DMS114 treated with DMSO at 0.1 percent for 48 hours (cell line): ENCODE measurements around the gene BCR.

Source experiments
- DNase-seq: peaks from one replicate; lab custom pipeline; 2025; ENCODE audit not compliant: unreplicated experiment; lab: John Stamatoyannopoulos, UW

Gene BCR

DNA sequence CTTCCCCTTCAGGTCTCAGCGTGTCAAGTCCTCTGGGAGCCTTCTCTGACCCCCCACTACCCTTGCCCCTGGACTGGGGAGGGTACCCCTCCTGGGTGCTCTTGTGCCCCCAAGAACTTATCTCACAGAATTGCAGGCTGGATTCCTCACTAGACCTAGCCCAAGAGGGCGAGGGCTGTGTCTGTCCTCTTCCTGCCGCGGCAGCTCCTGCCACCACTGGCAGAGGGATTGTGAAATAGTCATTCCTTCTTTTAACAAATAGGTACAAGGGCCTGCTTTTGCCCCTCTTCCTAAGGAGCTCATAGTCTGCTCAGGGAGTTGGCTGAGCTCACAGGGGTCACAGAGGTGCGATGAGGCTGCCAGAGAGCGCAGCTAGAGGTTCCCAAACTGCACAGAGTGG is 29.5 kb upstream of the BCR start:
- no peak for DNase-seq

- DNase-seq = no peak
Measured at GRCh38 chr22:23151827-23152226, 28.5 kb upstream of the BCR start.

- DNase-seq = no peak
Measured at GRCh38 chr22:23152238-23153114, 27.8 kb upstream of the BCR start.

- no peak for DNase-seq
Measured at GRCh38 chr22:23153994-23154393, 26.3 kb upstream of the BCR start.

GRCh38 chr22:23154461-23154860 is 25.8 kb upstream of the BCR start:
- DNase-seq = no peak

DNA sequence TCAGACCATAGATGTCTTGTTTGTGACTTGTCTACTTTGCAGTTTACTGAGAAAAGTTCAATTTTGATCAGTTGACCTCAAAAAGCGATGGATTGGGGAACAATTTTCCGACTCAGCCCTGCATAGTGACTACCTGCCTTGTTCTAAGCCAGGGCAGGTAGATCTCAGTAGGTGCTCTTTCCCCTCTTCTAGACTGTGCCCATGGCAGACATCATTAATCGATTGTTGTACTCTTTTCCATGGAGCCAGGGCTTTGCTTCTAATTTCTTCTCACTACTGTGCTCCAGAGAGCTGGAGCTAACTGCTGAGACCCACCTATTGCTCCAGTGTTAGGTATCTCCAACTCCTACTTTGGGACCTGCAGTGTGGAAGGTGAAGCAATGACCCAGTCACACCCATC is 25.2 kb upstream of the BCR start:
- no peak for DNase-seq

DNA sequence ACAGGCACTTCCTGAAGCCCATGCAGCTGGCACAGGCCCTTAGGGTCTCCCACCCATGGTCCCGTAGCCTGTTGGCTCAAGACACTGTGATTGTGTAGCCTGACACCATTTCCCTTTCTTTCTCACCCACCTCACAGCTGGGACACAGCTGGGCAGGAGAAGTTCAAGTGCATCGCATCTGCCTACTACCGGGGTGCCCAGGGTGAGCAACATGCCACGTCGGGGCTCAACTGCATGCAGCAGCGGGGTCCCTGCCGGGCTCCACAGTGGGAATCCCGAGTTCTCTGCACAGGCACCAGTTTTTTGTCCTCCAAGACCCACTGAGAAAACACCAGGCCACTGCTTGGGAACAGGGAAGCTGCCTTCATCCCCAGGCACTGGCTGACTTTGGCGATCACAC is 24.5 kb upstream of the BCR start:
- DNase-seq = no peak

DNA sequence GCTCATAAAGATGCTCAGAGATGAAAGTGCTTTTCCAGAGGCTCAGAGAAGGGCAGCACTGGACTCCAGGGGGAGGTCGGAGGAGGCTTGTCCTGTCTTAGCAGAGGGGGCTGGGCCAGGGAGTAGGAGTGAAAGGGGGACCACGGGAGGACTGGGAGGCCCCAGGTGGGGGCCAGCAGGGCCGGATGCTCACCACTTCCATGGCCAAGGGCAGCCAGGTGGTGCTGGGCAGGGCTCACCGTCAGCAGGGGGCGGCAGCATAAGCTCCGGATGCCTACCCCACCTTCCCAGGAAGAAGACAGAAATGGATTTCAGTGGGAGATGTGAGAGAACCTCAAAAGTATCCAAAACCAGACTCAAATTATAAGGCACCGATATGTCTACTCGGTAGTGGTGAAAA is 24.0 kb upstream of the BCR start:
- DNase-seq = no peak

- no peak for DNase-seq
Measured at GRCh38 chr22:23157560-23158515, 22.5 kb upstream of the BCR start.

GRCh38 chr22:23158516-23159290 is 21.6 kb upstream of the BCR start:
- no peak for DNase-seq

DNA sequence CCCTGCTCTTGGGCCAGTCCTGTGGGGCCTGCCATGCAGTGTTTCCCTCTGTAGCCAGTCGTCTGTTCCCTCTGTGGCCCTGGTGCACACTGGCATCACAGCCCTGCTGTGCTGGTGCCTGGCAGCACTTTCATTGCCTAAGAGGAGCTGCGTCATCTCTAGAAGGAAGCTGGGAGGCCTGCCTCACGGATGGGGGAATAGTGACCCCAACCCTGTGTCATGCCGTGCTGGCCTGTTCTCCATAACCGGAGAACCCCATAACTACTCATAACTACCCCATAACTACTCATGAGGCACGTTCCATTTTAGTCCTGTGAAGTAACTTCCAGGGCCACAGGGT is 21.0 kb upstream of the BCR start:
- DNase-seq = no peak

DNA sequence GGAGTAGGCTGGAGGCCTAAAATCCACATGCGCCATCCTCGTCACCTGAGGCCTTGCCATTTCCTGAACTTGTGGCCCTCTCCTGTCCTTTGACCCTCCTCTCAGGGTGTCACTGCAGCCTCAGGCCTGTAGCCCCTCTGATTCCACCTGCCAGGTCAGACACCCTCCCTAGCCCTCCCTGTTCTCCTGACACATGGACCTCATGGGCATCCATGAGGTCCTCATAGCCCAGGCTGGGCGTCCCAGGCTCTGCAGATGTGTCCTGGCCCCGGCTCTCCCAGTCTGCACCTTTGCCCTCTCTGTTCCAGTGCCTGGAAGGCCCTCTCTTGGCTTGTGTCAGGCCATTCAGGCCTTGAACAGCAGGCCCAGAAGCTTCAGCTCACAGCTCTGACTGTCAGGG is 19.3 kb upstream of the BCR start:
- DNase-seq = no peak

DNA sequence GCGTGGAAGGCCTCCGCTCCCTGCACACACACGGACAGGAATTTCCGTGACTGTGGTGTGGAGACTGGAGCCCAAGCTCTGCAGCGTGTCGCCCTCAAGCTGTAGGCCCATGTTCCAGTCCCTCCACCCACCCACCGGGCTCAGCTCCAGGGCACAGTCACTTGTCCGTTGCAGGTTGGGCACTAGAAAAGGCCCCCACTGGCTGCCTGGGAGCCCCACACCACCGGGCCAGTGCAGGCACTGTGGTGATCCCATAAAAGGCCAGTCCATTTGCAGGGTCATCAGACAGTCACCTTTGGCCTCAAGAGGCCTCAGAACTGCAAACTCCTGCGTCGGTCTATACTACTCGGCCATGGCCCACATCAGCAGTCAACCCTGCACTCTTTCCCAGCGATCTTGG is 18.7 kb upstream of the BCR start:
- DNase-seq = no peak

- DNase-seq = no peak
Measured at GRCh38 chr22:23163665-23164064, 16.6 kb upstream of the BCR start.

DNA sequence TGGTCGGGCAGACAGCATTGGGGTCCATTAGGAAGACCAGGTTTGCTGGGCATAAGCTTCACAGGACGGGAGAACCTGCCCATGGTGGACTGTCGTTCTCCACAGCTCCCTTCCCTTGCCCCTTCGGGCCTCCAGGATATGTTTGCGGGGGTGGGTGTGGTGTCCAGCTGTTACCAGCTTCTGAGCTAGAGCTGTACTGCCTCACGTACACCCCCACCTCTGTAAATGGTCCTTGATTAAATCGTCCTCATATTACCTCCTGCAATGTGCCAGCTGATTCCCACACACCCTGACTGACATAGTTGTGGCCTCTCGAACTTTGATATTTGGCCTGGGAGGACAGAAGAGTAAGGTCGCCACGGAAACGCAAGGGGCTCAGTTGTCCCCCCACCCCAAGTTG is 16.2 kb upstream of the BCR start:
- DNase-seq = no peak

- no peak for DNase-seq
Measured at GRCh38 chr22:23166042-23166831, 14.1 kb upstream of the BCR start.

- no peak for DNase-seq
Measured at GRCh38 chr22:23166841-23167616, 13.3 kb upstream of the BCR start.

- no peak for DNase-seq
Measured at GRCh38 chr22:23168391-23169042, 11.8 kb upstream of the BCR start.

- no peak for DNase-seq
Measured at GRCh38 chr22:23169043-23169406, 11.3 kb upstream of the BCR start.
